ENCODE results near the gene CACNA2D3.

DNA sequence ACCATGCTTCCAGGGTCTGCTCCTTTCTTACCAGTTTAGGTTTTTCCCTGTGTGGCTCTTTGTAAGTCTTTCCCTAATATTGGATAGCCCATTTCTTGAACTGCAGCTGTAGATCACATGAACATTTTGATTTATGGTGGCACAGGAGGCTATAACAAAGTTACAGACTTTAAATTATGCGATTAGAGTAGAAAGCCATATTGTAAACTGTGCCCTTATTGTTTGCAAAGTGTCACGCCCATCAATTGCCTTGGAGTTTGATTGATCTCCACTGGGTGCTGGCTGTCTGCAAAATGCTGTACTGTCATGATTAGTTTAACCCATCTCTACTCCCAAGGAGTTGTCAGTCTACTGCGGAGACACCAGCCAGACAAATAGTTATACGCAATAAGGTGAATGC, 110.3 kb downstream of the CACNA2D3 start:
- TF ChIP-seq POLR2AphosphoS5 (IDR thresholded peaks at IDR 0.05; ENCODE audit: borderline replicate concordance, low read depth, low read length) (no peak), EZH2 (IDR thresholded peaks at IDR 0.05) (no peak)
